SH-SY5Y (cell line): Measurements from ENCODE around the gene SPDEF.

ENCODE experiments used
- GATA2 ChIP-seq: IDR thresholded peaks from 2 replicates; pipeline ENCODE4 v1.6.1; 2011; ENCODE audit warnings: mild to moderate bottlenecking, low read depth, low read length
- GATA3 ChIP-seq: IDR thresholded peaks from 2 replicates; pipeline ENCODE4 v1.6.1; 2011; ENCODE audit warnings: low read depth, mild to moderate bottlenecking, low read length, moderate library complexity

GRCh38 chr6:34511915-34512737 lies 44.0 kb downstream of the SPDEF start:
- no peak for TF ChIP-seq GATA2
- no peak for TF ChIP-seq GATA3
